Measurements from ENCODE around the gene BATF.

BATF gene

GRCh38 chr14:75535164-75535898 is 13.1 kb downstream of the BATF start:
- no peak for DNase-seq

- DNase-seq, result no peak
These were observed 14.8 kb downstream of the BATF start for GRCh38 chr14:75537071-75537470.

- DNase-seq, result no peak
These were observed 16.9 kb downstream of the BATF start for GRCh38 chr14:75539162-75539560.

- no peak for DNase-seq
These were observed 17.6 kb downstream of the BATF start for GRCh38 chr14:75539561-75540478.

GRCh38 chr14:75540479-75540851 is 18.2 kb downstream of the BATF start:
- DNase-seq, result no peak

- DNase-seq, result peak; percentile 68
These were observed 20.4 kb downstream of the BATF start for GRCh38 chr14:75542588-75543091.

GRCh38 chr14:75543253-75543652 is 21.0 kb downstream of the BATF start:
- DNase-seq, result no peak

- no peak for DNase-seq
These were observed 21.5 kb downstream of the BATF start for GRCh38 chr14:75543786-75544185.

GRCh38 chr14:75545907-75546306 is 23.6 kb downstream of the BATF start:
- no peak for DNase-seq

GRCh38 chr14:75547552-75548250 is 25.4 kb downstream of the BATF start:
- DNase-seq, result no peak

GRCh38 chr14:75548544-75548943 is 26.3 kb downstream of the BATF start:
- no peak for DNase-seq

GRCh38 chr14:75549169-75549568 is 26.9 kb downstream of the BATF start:
- DNase-seq, result no peak

- no peak for DNase-seq
These were observed 28.8 kb downstream of the BATF start for GRCh38 chr14:75551021-75551420.

- DNase-seq, result no peak
These were observed 30.9 kb downstream of the BATF start for GRCh38 chr14:75553157-75553556.

- no peak for DNase-seq
These were observed 31.6 kb downstream of the BATF start for GRCh38 chr14:75553761-75554364.

- DNase-seq, result no peak
These were observed 32.2 kb downstream of the BATF start for GRCh38 chr14:75554482-75554881.

GRCh38 chr14:75558440-75558839 is 36.2 kb downstream of the BATF start:
- DNase-seq, result no peak

GRCh38 chr14:75559045-75559444 is 36.8 kb downstream of the BATF start:
- no peak for DNase-seq

- no peak for DNase-seq
These were observed 37.4 kb downstream of the BATF start for GRCh38 chr14:75559451-75560222.

- DNase-seq, result no peak
These were observed 38.8 kb downstream of the BATF start for GRCh38 chr14:75561013-75561432.

- DNase-seq, result no peak
These were observed 39.8 kb downstream of the BATF start for GRCh38 chr14:75562089-75562488.

- no peak for DNase-seq
These were observed 40.2 kb downstream of the BATF start for GRCh38 chr14:75562489-75562888.

Measured in activated CD4-positive, alpha-beta T cell treated with anti-CD3 and anti-CD28 coated beads for 1 hour (primary cell).